MCF 10A (cell line): Measurements from ENCODE around the gene LHX1. TPM values are rescaled to one million over a fixed set of nuclear protein-coding genes. Genes with fewer than 3 reads are reported as not detected.

ENCODE experiments used
- BruUV-seq: library from RNA; stranded (reverse); fragments of 400-500 nt; replicated peaks from 2 replicates; lab custom pipeline; 2021; lab: Mats Ljungman, UMichigan
- CTCF ChIA-PET: fragments of 300-600 bp; sonication (Branson Sonifier 250); formaldehyde crosslinking; extraction: SDS; loops from one replicate; lab custom pipeline; 2021; ENCODE audit warnings: antibody characterized with exemption, inconsistent platforms; lab: Yijun Ruan, JAX
- POLR2A ChIA-PET: fragments of 300-600, 350-650 bp; sonication (Branson Sonifier 250); formaldehyde crosslinking; extraction: SDS; loops from one replicate; lab custom pipeline; 2020; ENCODE audit warnings: antibody characterized with exemption, inconsistent platforms; lab: Yijun Ruan, JAX
- DNase-seq: peaks from one replicate; pipeline ENCODE4 v3.0.0-alpha.2; 2018; ENCODE audit not compliant: unreplicated experiment
- H3K27ac Mint-ChIP-seq: one replicate; pipeline ENCODE4 v1.8.0; 2022; ENCODE audit warnings: mild to moderate bottlenecking, low read depth, mixed read lengths; ENCODE audit not compliant: unreplicated experiment
- H3K27me3 Mint-ChIP-seq: one replicate; pipeline ENCODE4 v1.8.0; 2022; ENCODE audit warnings: mixed read lengths; ENCODE audit not compliant: insufficient read depth, unreplicated experiment
- H3K36me3 Mint-ChIP-seq: one replicate; pipeline ENCODE4 v1.8.0; 2022; ENCODE audit warnings: mild to moderate bottlenecking, moderate library complexity, mixed read lengths; ENCODE audit not compliant: insufficient read depth, unreplicated experiment
- H3K4me1 Mint-ChIP-seq: one replicate; pipeline ENCODE4 v1.8.0; 2022; ENCODE audit warnings: mixed read lengths; ENCODE audit not compliant: insufficient read depth, unreplicated experiment
- H3K4me3 Mint-ChIP-seq: one replicate; pipeline ENCODE4 v1.8.0; 2022; ENCODE audit warnings: mild to moderate bottlenecking, moderate library complexity, mixed read lengths; ENCODE audit not compliant: unreplicated experiment
- H3K9me3 Mint-ChIP-seq: one replicate; pipeline ENCODE4 v1.8.0; 2022; ENCODE audit warnings: mixed read lengths; ENCODE audit not compliant: unreplicated experiment
- CTCF ChIP-seq: fragments of 200-600 bp; IDR thresholded peaks from one replicate; pipeline ENCODE4 v1.8.0; 2022; ENCODE audit warnings: antibody characterized with exemption, mild to moderate bottlenecking; ENCODE audit not compliant: unreplicated experiment
- intact Hi-C: fragments of 100-400 bp; cut with micrococcal nuclease; formaldehyde crosslinking; loops from 2 replicates; pipeline ENCODE4 v1.14.1; 2022
- total RNA-seq: library from RNA; stranded (reverse); gene quantifications from 2 replicates; pipeline ENCODE4 v1.2.3, GENCODE V29; 2022

Gene LHX1
- total RNA-seq, 1 experiment from 2014 or later = not detected

- Mint-ChIP-seq H3K27me3 (no peaks in the 10 kb centered on the region), H3K9me3 (no peaks in the 10 kb centered on the region), H3K27ac (peak overlapping the region; percentile 63), H3K4me3 (no peak overlapping the region), H3K4me1 (peaks cover 31% of the 10 kb centered on the region), H3K36me3 (peaks cover 6% of the 10 kb centered on the region)
- DNase-seq = no peak
- ChIA-PET CTCF (no interaction called here), POLR2A (interaction anchor here (3.9 kb wide), 1 partner anchor 27 kb away, joined by 25 read pairs; the partner anchor contains the start of gene AATF)
- BruUV-seq = no TSS peak
- intact Hi-C loops = no loop called here
- no peak for TF ChIP-seq CTCF
Measured at GRCh38 chr17:36922175-36922574, 15.1 kb upstream of the LHX1 start.

- H3K27ac Mint-ChIP-seq = no peak overlapping the region
- intact Hi-C loops = no loop called here
- TF ChIP-seq CTCF = no peak
- DNase-seq = no peak
- no peaks in the 10 kb centered on the region for H3K27me3 Mint-ChIP-seq
- H3K4me1 Mint-ChIP-seq = peaks cover 27% of the 10 kb centered on the region
- H3K36me3 Mint-ChIP-seq = no peaks in the 10 kb centered on the region
- no peak overlapping the region for H3K4me3 Mint-ChIP-seq
- no TSS peak for BruUV-seq
- no peaks in the 10 kb centered on the region for H3K9me3 Mint-ChIP-seq
- ChIA-PET POLR2A (interaction anchor here (1.5 kb wide), 1 partner anchor 21 kb away, joined by 4 read pairs; no protein-coding TSS in a partner anchor), CTCF (interaction anchor here (0.5 to 0.6 kb wide), 2 partner anchors 18 to 22 kb away, joined by 3 to 4 read pairs; no protein-coding TSS in a partner anchor)
Measured at GRCh38 chr17:36923814-36924221, 13.5 kb upstream of the LHX1 start.

- Mint-ChIP-seq H3K27ac (no peak overlapping the region), H3K9me3 (no peaks in the 10 kb centered on the region), H3K4me1 (peaks cover 12% of the 10 kb centered on the region), H3K36me3 (no peaks in the 10 kb centered on the region), H3K27me3 (peaks cover 4% of the 10 kb centered on the region), H3K4me3 (no peak overlapping the region)
- no peak for TF ChIP-seq CTCF
- ChIA-PET CTCF (no interaction called here), POLR2A (no interaction called here)
- no peak for DNase-seq
- intact Hi-C loops = no loop called here
- no TSS peak for BruUV-seq
Measured at GRCh38 chr17:36926226-36926625, 11.0 kb upstream of the LHX1 start.

GRCh38 chr17:36926701-36927100 lies 10.6 kb upstream of the LHX1 start:
- H3K27me3 Mint-ChIP-seq = peaks cover 9% of the 10 kb centered on the region
- ChIA-PET POLR2A (no interaction called here), CTCF (no interaction called here)
- no peak overlapping the region for H3K4me3 Mint-ChIP-seq
- TF ChIP-seq CTCF = no peak
- DNase-seq = no peak
- no peaks in the 10 kb centered on the region for H3K9me3 Mint-ChIP-seq
- BruUV-seq = no TSS peak
- H3K27ac Mint-ChIP-seq = no peak overlapping the region
- intact Hi-C loops = no loop called here
- H3K4me1 Mint-ChIP-seq = peaks cover 11% of the 10 kb centered on the region
- H3K36me3 Mint-ChIP-seq = no peaks in the 10 kb centered on the region
